Astrocyte (in vitro differentiated cells and primary cell): ENCODE measurements around the gene MEP1A.

ENCODE experiments used
- EZH2 ChIP-seq: IDR thresholded peaks from 2 replicates; pipeline ENCODE4 v1.6.1; 2012; ENCODE audit warnings: mild to moderate bottlenecking, low read length, inconsistent platforms; ENCODE audit not compliant: insufficient read depth
- TF ChIP-seq, protein P1 (sequence below): IDR thresholded peaks from 2 replicates; pipeline ENCODE4 v1.5.1; 2011; ENCODE audit warnings: low read depth, mild to moderate bottlenecking, inconsistent platforms, low read length, moderate library complexity; ENCODE audit not compliant: insufficient read depth

DNA sequence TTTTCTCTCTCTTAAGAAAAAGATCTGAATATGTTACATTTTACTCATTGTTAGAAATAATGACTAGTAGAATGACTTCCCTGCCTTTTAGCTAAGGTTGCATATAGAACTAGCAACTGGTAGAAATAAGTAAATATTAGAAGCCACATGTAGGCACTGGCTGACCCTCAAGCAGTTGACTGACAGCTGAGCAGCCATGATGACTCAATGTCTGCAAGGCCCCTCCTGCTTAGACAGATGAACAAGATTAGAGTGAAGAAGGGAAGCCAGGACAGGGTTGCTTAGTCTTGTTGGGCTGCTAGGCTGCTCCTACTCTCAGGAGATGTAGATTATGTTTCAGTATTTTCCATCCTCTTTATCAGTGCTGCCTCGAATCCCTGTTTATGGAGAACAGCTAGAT is 6.5 kb downstream of the MEP1A start:
- TF ChIP-seq, protein P1, sequence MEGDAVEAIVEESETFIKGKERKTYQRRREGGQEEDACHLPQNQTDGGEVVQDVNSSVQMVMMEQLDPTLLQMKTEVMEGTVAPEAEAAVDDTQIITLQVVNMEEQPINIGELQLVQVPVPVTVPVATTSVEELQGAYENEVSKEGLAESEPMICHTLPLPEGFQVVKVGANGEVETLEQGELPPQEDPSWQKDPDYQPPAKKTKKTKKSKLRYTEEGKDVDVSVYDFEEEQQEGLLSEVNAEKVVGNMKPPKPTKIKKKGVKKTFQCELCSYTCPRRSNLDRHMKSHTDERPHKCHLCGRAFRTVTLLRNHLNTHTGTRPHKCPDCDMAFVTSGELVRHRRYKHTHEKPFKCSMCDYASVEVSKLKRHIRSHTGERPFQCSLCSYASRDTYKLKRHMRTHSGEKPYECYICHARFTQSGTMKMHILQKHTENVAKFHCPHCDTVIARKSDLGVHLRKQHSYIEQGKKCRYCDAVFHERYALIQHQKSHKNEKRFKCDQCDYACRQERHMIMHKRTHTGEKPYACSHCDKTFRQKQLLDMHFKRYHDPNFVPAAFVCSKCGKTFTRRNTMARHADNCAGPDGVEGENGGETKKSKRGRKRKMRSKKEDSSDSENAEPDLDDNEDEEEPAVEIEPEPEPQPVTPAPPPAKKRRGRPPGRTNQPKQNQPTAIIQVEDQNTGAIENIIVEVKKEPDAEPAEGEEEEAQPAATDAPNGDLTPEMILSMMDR: no peak
- no peak for TF ChIP-seq EZH2
